CD4-positive, CD25-positive, alpha-beta regulatory T cell (primary cell): ENCODE data around the gene BAIAP2. TPM values are rescaled to one million over a fixed set of nuclear protein-coding genes. Genes with fewer than 3 reads are reported as not detected.

Source experiments
- ATAC-seq, 2 donors: fragments of 150-1000 bp; cut with Tn5 transposase; one replicate each; pipeline ENCODE4 v1.10.0; 2021; ENCODE audit warnings: low read depth in 2 of 2, moderate number of reproducible peaks in 2 of 2, moderate library complexity in 1 of 2
- DNase-seq, 3 donors: peaks; one replicate each; pipeline versions ENCODE4 v3.0.0 to v3.0.0-alpha.2; 2012 to 2022; ENCODE audit warnings: mixed read lengths in 1 of 3
- H3K27ac ChIP-seq: one replicate; pipeline ENCODE4 v1.7.0; 2013; ENCODE audit warnings: mild to moderate bottlenecking, low read length; ENCODE audit not compliant: insufficient read depth, poor library complexity, severe bottlenecking
- H3K27me3 ChIP-seq: one replicate; pipeline ENCODE4 v1.7.0; 2013; ENCODE audit warnings: low read length; ENCODE audit not compliant: control insufficient read depth, insufficient read depth
- H3K36me3 ChIP-seq: one replicate; pipeline ENCODE4 v1.7.0; 2013; ENCODE audit warnings: mild to moderate bottlenecking, low read length, moderate library complexity; ENCODE audit not compliant: control insufficient read depth, insufficient read depth
- H3K4me1 ChIP-seq: 2 replicates; pipeline ENCODE4 v1.7.0; 2013; ENCODE audit warnings: mild to moderate bottlenecking, low read length; ENCODE audit not compliant: insufficient read depth, control insufficient read depth, poor library complexity, severe bottlenecking
- H3K4me3 ChIP-seq: one replicate; pipeline ENCODE4 v1.7.0; 2013; ENCODE audit warnings: low read depth, mild to moderate bottlenecking, low read length, moderate library complexity
- H3K9me3 ChIP-seq, 2 experiments: 1 replicate in 1 of 2; 2 replicates in 1 of 2; pipeline ENCODE4 v1.7.0; 2013; ENCODE audit warnings: low read length in 2 of 2, mild to moderate bottlenecking in 1 of 2, moderate library complexity in 1 of 2; ENCODE audit not compliant: control insufficient read depth in 2 of 2
- H3K27ac Mint-ChIP-seq, 3 donors: one replicate each; pipeline ENCODE4 v1.8.0; 2020 to 2022; ENCODE audit warnings: mild to moderate bottlenecking in 3 of 3, mixed read lengths in 3 of 3, moderate library complexity in 2 of 3
- H3K27me3 Mint-ChIP-seq: one replicate; pipeline ENCODE4 v1.8.0; 2022; ENCODE audit warnings: mild to moderate bottlenecking, mixed read lengths
- H3K36me3 Mint-ChIP-seq: one replicate; pipeline ENCODE4 v1.8.0; 2020; ENCODE audit warnings: mixed read lengths
- H3K4me1 Mint-ChIP-seq, 4 donors: one replicate each; pipeline ENCODE4 v1.8.0; 2020 to 2022; ENCODE audit warnings: mixed read lengths in 4 of 4, mild to moderate bottlenecking in 1 of 4
- H3K4me3 Mint-ChIP-seq, 4 donors: one replicate each; pipeline ENCODE4 v1.8.0; 2020 to 2022; ENCODE audit warnings: mild to moderate bottlenecking in 4 of 4, mixed read lengths in 4 of 4, moderate library complexity in 3 of 4
- H3K9me3 Mint-ChIP-seq, 7 donors: one replicate each; pipeline ENCODE4 v1.8.0; 2020 to 2022; ENCODE audit warnings: mixed read lengths in 7 of 7, mild to moderate bottlenecking in 3 of 7, moderate library complexity in 2 of 7
- polyA plus RNA-seq, 4 donors: library from polyadenylated mRNA; unstranded; fragments of 300-500 nt; fragmentation: Illumina TruSeq; gene quantifications; one replicate each; pipeline ENCODE4 v1.2.3, GENCODE V29; 2021
- total RNA-seq: library from RNA; stranded (reverse); gene quantifications from one replicate; pipeline ENCODE4 v1.2.3, GENCODE V29; 2022

The BAIAP2 gene
- total and polyA plus RNA-seq, 5 donors from 2014 or later = 1.5 to 6.8 (median 1.7) TPM

DNA sequence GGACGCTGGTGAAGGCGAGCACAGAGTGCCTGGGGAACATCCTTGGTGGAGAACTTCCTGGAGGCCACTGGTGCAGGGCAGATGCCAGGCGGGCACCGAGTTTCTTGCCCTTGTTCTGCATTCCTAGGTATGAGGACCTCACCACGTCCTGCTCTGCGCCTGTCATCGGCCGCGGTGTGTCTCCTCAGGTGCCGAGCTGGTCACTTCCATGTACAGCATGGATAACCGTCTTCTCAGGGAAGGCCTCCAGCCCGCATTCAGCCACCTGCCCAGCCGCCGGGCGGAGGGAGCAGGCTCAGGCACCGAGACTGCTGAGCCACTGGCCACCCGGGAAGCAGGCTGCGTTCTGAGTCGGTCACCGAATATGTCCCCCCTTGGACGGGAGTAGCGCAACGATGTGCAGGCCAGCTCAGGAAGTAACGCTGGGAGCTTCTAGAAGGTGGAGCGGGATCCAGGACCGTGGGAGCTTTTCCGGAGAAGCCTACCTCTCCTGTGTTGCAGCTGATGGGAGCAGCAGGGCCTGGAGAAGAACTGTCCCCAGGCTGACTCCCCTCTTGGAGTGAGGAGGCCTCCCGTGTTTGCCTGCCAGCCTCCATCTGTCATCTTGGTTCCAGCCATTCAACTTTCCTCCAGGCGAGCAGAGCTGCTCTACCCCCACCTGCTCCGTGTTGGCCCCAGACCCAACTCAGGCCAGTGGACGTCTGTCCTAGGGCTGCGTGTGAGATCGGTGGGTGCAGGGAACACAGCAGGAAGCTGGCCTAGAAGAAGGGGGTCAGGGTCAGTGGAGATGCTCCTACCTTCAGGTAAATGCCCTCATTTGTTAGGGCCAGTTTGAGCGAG, 2.1 kb upstream of the BAIAP2 start:
- Mint-ChIP-seq H3K27me3 (peaks cover 10% of the 10 kb centered on the region), H3K4me3 (peak overlapping the region; percentile 80 to 96 (median 87)), H3K4me1 (peaks cover 0 to 28% (median 13%) of the 10 kb centered on the region in 4 donors), H3K9me3 (peaks cover 0 to 1% (median 0%) of the 10 kb centered on the region in 7 donors), H3K27ac (no peak overlapping the region), H3K36me3 (no peaks in the 10 kb centered on the region)
- H3K27ac ChIP-seq = no peak overlapping the region
- H3K36me3 ChIP-seq = no peaks in the 10 kb centered on the region
- no peaks in the 10 kb centered on the region for H3K27me3 ChIP-seq
- no peak for ATAC-seq
- H3K4me1 ChIP-seq = peaks cover 18% of the 10 kb centered on the region
- H3K9me3 ChIP-seq = no peaks in the 10 kb centered on the region
- H3K4me3 ChIP-seq = no peak overlapping the region
- no peak for DNase-seq

- Mint-ChIP-seq H3K4me1 (peaks cover 0 to 30% (median 13%) of the 10 kb centered on the region in 4 donors), H3K27me3 (peaks cover 10% of the 10 kb centered on the region), H3K27ac (peak overlapping the region in 2 of 3 donors; percentile 44 to 65), H3K9me3 (peaks cover 0 to 1% (median 0%) of the 10 kb centered on the region in 7 donors), H3K4me3 (peak overlapping the region; percentile 80 to 96 (median 87)), H3K36me3 (no peaks in the 10 kb centered on the region)
- no peak for ATAC-seq
- no peak overlapping the region for H3K27ac ChIP-seq
- no peaks in the 10 kb centered on the region for H3K9me3 ChIP-seq
- H3K36me3 ChIP-seq = no peaks in the 10 kb centered on the region
- DNase-seq = no peak
- no peak overlapping the region for H3K4me3 ChIP-seq
- H3K4me1 ChIP-seq = peaks cover 18% of the 10 kb centered on the region
- no peaks in the 10 kb centered on the region for H3K27me3 ChIP-seq
Observed at GRCh38 chr17:81033535-81034167, 1.3 kb upstream of the BAIAP2 start.

- Histone ChIP-seq H3K27me3 (no peaks in the 10 kb centered on the region), H3K4me1 (peaks cover 18% of the 10 kb centered on the region), H3K9me3 (no peaks in the 10 kb centered on the region), H3K27ac (no peak overlapping the region), H3K36me3 (no peaks in the 10 kb centered on the region), H3K4me3 (peak overlapping the region; percentile 48)
- DNase-seq (no peak), ATAC-seq (peak in 1 of 2 donors; percentile 20)
- Mint-ChIP-seq H3K9me3 (peaks cover 0 to 1% (median 0%) of the 10 kb centered on the region in 7 donors), H3K27ac (peak overlapping the region in 2 of 3 donors; percentile 44 to 65), H3K4me1 (peaks cover 0 to 30% (median 13%) of the 10 kb centered on the region in 4 donors), H3K4me3 (peak overlapping the region; percentile 80 to 98 (median 94)), H3K36me3 (no peaks in the 10 kb centered on the region), H3K27me3 (peaks cover 10% of the 10 kb centered on the region)
Observed at GRCh38 chr17:81034168-81034777, 678 bp upstream of the BAIAP2 start.

GRCh38 chr17:81035521-81036196, 708 bp downstream of the BAIAP2 start:
- no peak overlapping the region for H3K4me3 ChIP-seq
- ATAC-seq (no peak), DNase-seq (no peak)
- H3K9me3 ChIP-seq = no peaks in the 10 kb centered on the region
- peak overlapping the region in 2 of 3 donors; percentile 56 to 85 for H3K27ac Mint-ChIP-seq
- H3K4me1 ChIP-seq = peaks cover 18% of the 10 kb centered on the region
- H3K27ac ChIP-seq = no peak overlapping the region
- H3K9me3 Mint-ChIP-seq = no peaks in the 10 kb centered on the region
- no peaks in the 10 kb centered on the region for H3K36me3 ChIP-seq
- no peaks in the 10 kb centered on the region for H3K27me3 ChIP-seq
- peaks cover 0 to 30% (median 13%) of the 10 kb centered on the region in 4 donors for H3K4me1 Mint-ChIP-seq
- no peaks in the 10 kb centered on the region for H3K36me3 Mint-ChIP-seq
- peaks cover 10% of the 10 kb centered on the region for H3K27me3 Mint-ChIP-seq
- peak overlapping the region; percentile 82 to 88 (median 87) for H3K4me3 Mint-ChIP-seq

DNA sequence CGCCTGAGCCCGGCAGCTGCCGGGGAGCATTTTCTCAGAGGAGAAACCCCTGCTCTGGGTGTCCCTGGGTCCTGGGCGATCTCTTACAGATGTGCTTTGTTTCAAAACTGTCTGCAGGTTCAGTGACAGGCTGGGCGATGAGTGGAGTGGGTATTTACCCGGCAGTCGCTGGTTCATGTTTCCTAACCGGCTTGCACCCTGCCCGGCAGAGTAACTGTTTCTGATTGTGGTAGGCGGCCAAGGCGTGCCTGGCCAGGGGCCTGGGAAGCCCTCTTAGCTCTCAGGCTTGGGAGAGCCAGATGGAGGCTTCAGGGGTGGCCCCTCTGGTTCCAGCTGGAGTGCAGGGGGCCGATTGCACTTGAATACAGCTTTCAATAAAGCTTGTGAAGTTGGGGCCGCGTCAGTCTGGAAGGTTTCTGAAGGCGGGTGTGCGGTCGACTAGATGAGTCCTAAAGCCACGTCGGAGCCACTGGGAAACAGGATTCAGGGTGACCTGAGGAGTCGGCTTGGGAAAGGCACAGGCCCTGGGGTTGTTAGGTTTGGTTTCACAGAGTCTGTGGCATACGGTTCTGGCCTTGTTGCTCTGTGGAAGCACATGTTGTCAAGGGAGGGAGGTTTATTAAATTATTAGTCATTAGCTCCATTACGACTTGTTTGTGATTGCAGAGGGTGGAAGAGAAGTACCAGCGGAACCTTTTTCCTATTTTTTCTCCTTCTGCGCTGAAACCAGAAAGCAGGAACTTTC, 1.4 kb downstream of the BAIAP2 start:
- H3K4me1 Mint-ChIP-seq = peaks cover 0 to 30% (median 13%) of the 10 kb centered on the region in 4 donors
- no peaks in the 10 kb centered on the region for H3K9me3 Mint-ChIP-seq
- peak overlapping the region; percentile 82 to 88 (median 87) for H3K4me3 Mint-ChIP-seq
- Histone ChIP-seq H3K27me3 (no peaks in the 10 kb centered on the region), H3K4me3 (no peak overlapping the region), H3K4me1 (peaks cover 18% of the 10 kb centered on the region), H3K36me3 (no peaks in the 10 kb centered on the region), H3K27ac (no peak overlapping the region), H3K9me3 (no peaks in the 10 kb centered on the region)
- no peak for ATAC-seq
- H3K36me3 Mint-ChIP-seq = no peaks in the 10 kb centered on the region
- H3K27me3 Mint-ChIP-seq = peaks cover 10% of the 10 kb centered on the region
- peak overlapping the region in 2 of 3 donors; percentile 56 to 85 for H3K27ac Mint-ChIP-seq
- DNase-seq = no peak

DNA sequence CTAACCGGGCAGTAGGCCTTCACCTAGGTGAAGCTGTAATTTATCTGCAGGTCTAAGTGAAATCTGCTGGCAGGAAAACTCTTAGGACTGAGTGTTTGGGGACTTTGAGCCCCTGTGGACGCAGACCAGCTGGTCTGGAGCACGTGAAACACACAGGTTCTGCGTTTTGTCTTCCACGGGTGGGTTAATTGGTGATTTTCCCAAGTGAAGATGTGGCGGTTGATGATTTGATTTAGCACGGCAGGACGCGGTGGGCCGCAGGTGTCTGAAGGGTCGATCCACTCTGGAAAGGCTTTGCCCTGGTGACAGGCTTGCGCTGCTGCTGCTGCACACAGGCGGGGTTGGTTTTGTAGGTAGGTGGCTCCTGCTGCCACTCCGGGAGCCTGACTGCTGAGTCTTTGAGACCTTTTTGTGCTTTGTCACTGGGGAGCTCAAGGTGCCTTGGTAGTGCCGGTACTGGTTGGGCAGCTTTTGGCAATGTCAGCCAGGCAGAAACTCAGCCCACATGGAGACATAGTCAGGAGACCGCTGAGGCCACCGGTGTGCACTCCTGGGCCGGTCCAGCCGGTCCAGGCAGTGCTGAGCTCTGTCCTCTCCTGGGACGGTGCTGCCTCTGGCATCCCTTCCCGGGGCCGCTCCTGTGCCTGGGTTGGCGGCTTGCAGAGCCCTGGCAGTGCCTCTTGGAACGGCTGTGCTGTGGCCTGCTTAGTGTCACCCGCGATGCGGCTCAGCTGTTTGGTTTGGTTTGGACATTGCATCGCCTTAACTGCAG, 2.3 kb downstream of the BAIAP2 start:
- H3K9me3 ChIP-seq = no peaks in the 10 kb centered on the region
- Mint-ChIP-seq H3K4me1 (peaks cover 0 to 30% (median 13%) of the 10 kb centered on the region in 4 donors), H3K27me3 (peaks cover 10% of the 10 kb centered on the region), H3K27ac (peak overlapping the region in 1 of 3 donors; percentile 14), H3K36me3 (no peaks in the 10 kb centered on the region), H3K9me3 (no peaks in the 10 kb centered on the region), H3K4me3 (peak overlapping the region; percentile 63 to 88 (median 84))
- peaks cover 18% of the 10 kb centered on the region for H3K4me1 ChIP-seq
- no peak for DNase-seq
- H3K36me3 ChIP-seq = no peaks in the 10 kb centered on the region
- no peaks in the 10 kb centered on the region for H3K27me3 ChIP-seq
- ATAC-seq = no peak
- no peak overlapping the region for H3K4me3 ChIP-seq
- H3K27ac ChIP-seq = no peak overlapping the region
